WTC11 (cell line): ENCODE data around the gene CPB1.

ENCODE experiments used
- ATF3 ChIP-seq: sonication (generic); formaldehyde crosslinking; conservative IDR thresholded peaks from 2 replicates; pipeline ENCODE4 v1.8.1; 2022; ENCODE audit warnings: mild to moderate bottlenecking, missing genetic modification reagents
- CTCF ChIP-seq: fragments of 200-600 bp; IDR thresholded peaks from 2 replicates; pipeline ENCODE4 v1.8.0; 2022; ENCODE audit warnings: antibody characterized with exemption
- E2F5 ChIP-seq: sonication (generic); formaldehyde crosslinking; IDR thresholded peaks from 2 replicates; pipeline ENCODE4 v1.8.1; 2022; ENCODE audit warnings: mild to moderate bottlenecking, moderate library complexity, missing genetic modification reagents
- FOXJ3 ChIP-seq: sonication (generic); formaldehyde crosslinking; IDR thresholded peaks from 2 replicates; pipeline ENCODE4 v1.9.0; 2021; ENCODE audit warnings: missing genetic modification reagents, mild to moderate bottlenecking, borderline replicate concordance
- FOXP1 ChIP-seq: sonication (generic); formaldehyde crosslinking; IDR thresholded peaks from 2 replicates; pipeline ENCODE4 v1.8.0; 2022; ENCODE audit warnings: missing genetic modification reagents, mild to moderate bottlenecking, moderate library complexity, borderline replicate concordance
- HMGXB4 ChIP-seq: sonication (generic); formaldehyde crosslinking; IDR thresholded peaks from 2 replicates; pipeline ENCODE4 v1.8.1; 2023; ENCODE audit warnings: mild to moderate bottlenecking, moderate library complexity, missing genetic modification reagents
- MAX ChIP-seq: sonication (generic); formaldehyde crosslinking; IDR thresholded peaks from 2 replicates; pipeline ENCODE4 v1.8.0; 2022; ENCODE audit warnings: mild to moderate bottlenecking, missing genetic modification reagents
- SP1 ChIP-seq: sonication (generic); formaldehyde crosslinking; conservative IDR thresholded peaks from 2 replicates; pipeline ENCODE4 v1.8.1; 2022; ENCODE audit warnings: missing genetic modification reagents
- TEAD4 ChIP-seq: sonication (generic); formaldehyde crosslinking; IDR thresholded peaks from 2 replicates; pipeline ENCODE4 v1.8.0; 2022; ENCODE audit warnings: mild to moderate bottlenecking, missing genetic modification reagents
- USF1 ChIP-seq: sonication (generic); formaldehyde crosslinking; IDR thresholded peaks from 2 replicates; pipeline ENCODE4 v1.8.0; 2022; ENCODE audit warnings: mild to moderate bottlenecking, missing genetic modification reagents
- USF2 ChIP-seq: sonication (generic); formaldehyde crosslinking; IDR thresholded peaks from 2 replicates; pipeline ENCODE4 v1.8.1; 2023; ENCODE audit warnings: mild to moderate bottlenecking, missing genetic modification reagents, moderate library complexity
- ZBTB43 ChIP-seq: sonication (generic); formaldehyde crosslinking; IDR thresholded peaks from 2 replicates; pipeline ENCODE4 v1.8.1; 2023; ENCODE audit warnings: mild to moderate bottlenecking, missing genetic modification reagents
- ZNF416 ChIP-seq: fragments of 250-450 bp; sonication (Bioruptor Pico); IDR thresholded peaks from 2 replicates; pipeline ENCODE4 v1.9.0; 2021; ENCODE audit warnings: mild to moderate bottlenecking, inconsistent platforms

GRCh38 chr3:148873977-148874376, 46.4 kb downstream of the CPB1 start:
- TF ChIP-seq CTCF: no peak
- TF ChIP-seq FOXP1 (CRISPR knock-in tag): no peak
- no peak for TF ChIP-seq HMGXB4
- no peak for TF ChIP-seq USF1 (CRISPR knock-in tag)
- TF ChIP-seq MAX: no peak
- TF ChIP-seq ATF3 (CRISPR knock-in tag): no peak
- TF ChIP-seq FOXJ3 (CRISPR knock-in tag): no peak
- no peak for TF ChIP-seq E2F5 (CRISPR knock-in tag)
- TF ChIP-seq ZNF416: no peak
- no peak for TF ChIP-seq USF2
- TF ChIP-seq ZBTB43 (CRISPR knock-in tag): no peak
- TF ChIP-seq TEAD4 (CRISPR knock-in tag): no peak
- no peak for TF ChIP-seq SP1 (CRISPR knock-in tag)
